SK-N-SH treated with all-trans-retinoic acid at 6 μM for 48 hours (cell line): ENCODE data around the gene STEAP1B.

Source experiments
- ATAC-seq: fragments of 200-7000 bp; cut with Tn5 transposase; 3 replicates; pipeline ENCODE4 v1.9.1; 2020; ENCODE audit warnings: mild to moderate bottlenecking, moderate library complexity
- ARNTL ChIP-seq: fragments of 450-650 bp; formaldehyde crosslinking; IDR thresholded peaks from 2 replicates; pipeline ENCODE4 v1.5.0; 2020; ENCODE audit warnings: low read depth, mild to moderate bottlenecking, moderate library complexity, borderline replicate concordance
- BACH2 ChIP-seq: fragments of 250-450 bp; sonication (Bioruptor Pico); IDR thresholded peaks from 2 replicates; pipeline ENCODE4 v1.9.0; 2021; ENCODE audit warnings: mild to moderate bottlenecking, borderline replicate concordance
- ESRRG ChIP-seq: fragments of 250-450 bp; sonication (Bioruptor Pico); IDR thresholded peaks from 2 replicates; pipeline ENCODE4 v1.6.1; 2021; ENCODE audit warnings: mild to moderate bottlenecking
- GLIS3 ChIP-seq: fragments of 250-450 bp; sonication (Bioruptor Pico); IDR thresholded peaks from 2 replicates; pipeline ENCODE4 v1.5.0; 2020; ENCODE audit warnings: mild to moderate bottlenecking, moderate library complexity
- ISL1 ChIP-seq: fragments of 250-450 bp; sonication (Bioruptor Pico); IDR thresholded peaks from 2 replicates; pipeline ENCODE4 v2.1.2; 2022; ENCODE audit warnings: mild to moderate bottlenecking, moderate library complexity
- OSR1 ChIP-seq: fragments of 250-450 bp; sonication (Bioruptor Pico); IDR thresholded peaks from 2 replicates; pipeline ENCODE4 v1.8.0; 2022; ENCODE audit warnings: moderate library complexity, mild to moderate bottlenecking, inconsistent platforms
- PATZ1 ChIP-seq: fragments of 250-450 bp; sonication (Bioruptor Pico); IDR thresholded peaks from 2 replicates; pipeline ENCODE4 v1.8.0; 2020; ENCODE audit warnings: mild to moderate bottlenecking, moderate library complexity, borderline replicate concordance
- PPARA ChIP-seq: fragments of 250-450 bp; sonication (Bioruptor Pico); IDR thresholded peaks from 2 replicates; pipeline ENCODE4 v1.5.0; 2020; ENCODE audit warnings: mild to moderate bottlenecking, borderline replicate concordance
- RARB ChIP-seq: fragments of 250-450 bp; sonication (Bioruptor Pico); IDR thresholded peaks from 2 replicates; pipeline ENCODE4 v1.8.0; 2021; ENCODE audit warnings: mild to moderate bottlenecking, moderate library complexity
- SNAI2 ChIP-seq: fragments of 250-450 bp; sonication (Bioruptor Pico); IDR thresholded peaks from 2 replicates; pipeline ENCODE4 v1.5.0; 2020; ENCODE audit warnings: mild to moderate bottlenecking, moderate library complexity
- TCF4 ChIP-seq: fragments of 250-450 bp; sonication (Bioruptor Pico); IDR thresholded peaks from 2 replicates; pipeline ENCODE4 v1.8.0; 2021; ENCODE audit warnings: mild to moderate bottlenecking, moderate library complexity, borderline replicate concordance
- TOX ChIP-seq: fragments of 250-450 bp; sonication (Bioruptor Pico); IDR thresholded peaks from 2 replicates; pipeline ENCODE4 v1.8.0; 2021; ENCODE audit warnings: mild to moderate bottlenecking, moderate library complexity, borderline replicate concordance
- ZC3H10 ChIP-seq: fragments of 250-450 bp; sonication (Bioruptor Pico); IDR thresholded peaks from 2 replicates; pipeline ENCODE4 v1.5.1; 2021; ENCODE audit warnings: mild to moderate bottlenecking, moderate library complexity
- ZFP3 ChIP-seq: fragments of 250-450 bp; sonication (Bioruptor Pico); IDR thresholded peaks from 2 replicates; pipeline ENCODE4 v1.5.0; 2020; ENCODE audit warnings: mild to moderate bottlenecking, moderate library complexity
- ZFP30 ChIP-seq: fragments of 450-650 bp; formaldehyde crosslinking; IDR thresholded peaks from 2 replicates; pipeline ENCODE4 v1.5.0; 2022; ENCODE audit warnings: mild to moderate bottlenecking, moderate library complexity
- ZNF565 ChIP-seq: fragments of 450-650 bp; formaldehyde crosslinking; conservative IDR thresholded peaks from 2 replicates; pipeline ENCODE4 v1.5.0; 2020; ENCODE audit warnings: low read depth, mild to moderate bottlenecking, moderate library complexity
- ZNF70 ChIP-seq: fragments of 450-650 bp; formaldehyde crosslinking; IDR thresholded peaks from 2 replicates; pipeline ENCODE4 v1.5.0; 2020; ENCODE audit warnings: mild to moderate bottlenecking, moderate library complexity
- ZNF8 ChIP-seq: fragments of 450-650 bp; formaldehyde crosslinking; IDR thresholded peaks from 2 replicates; pipeline ENCODE4 v1.5.0; 2020; ENCODE audit warnings: mild to moderate bottlenecking, moderate library complexity
- TF ChIP-seq, protein P1 (sequence below): fragments of 250-450 bp; sonication (Bioruptor Pico); IDR thresholded peaks from 2 replicates; pipeline ENCODE4 v1.5.1; 2021; ENCODE audit warnings: mild to moderate bottlenecking, moderate library complexity
- TF ChIP-seq, protein P2 (sequence below): fragments of 250-450 bp; sonication (Bioruptor Pico); IDR thresholded peaks from 2 replicates; pipeline ENCODE4 v1.5.0; 2020; ENCODE audit warnings: mild to moderate bottlenecking, moderate library complexity
- TF ChIP-seq, protein P3 (sequence below): fragments of 250-450 bp; sonication (Bioruptor Pico); IDR thresholded peaks from 2 replicates; pipeline ENCODE4 v1.5.1; 2020; ENCODE audit warnings: low read depth, mild to moderate bottlenecking, moderate library complexity

STEAP1B gene

GRCh38 chr7:22546769-22547168, 46.8 kb upstream of the STEAP1B start:
- no peak for TF ChIP-seq ZNF8
- no peak for TF ChIP-seq BACH2 (CRISPR knock-in tag)
- TF ChIP-seq GLIS3 (CRISPR knock-in tag), result no peak
- TF ChIP-seq, protein P1, sequence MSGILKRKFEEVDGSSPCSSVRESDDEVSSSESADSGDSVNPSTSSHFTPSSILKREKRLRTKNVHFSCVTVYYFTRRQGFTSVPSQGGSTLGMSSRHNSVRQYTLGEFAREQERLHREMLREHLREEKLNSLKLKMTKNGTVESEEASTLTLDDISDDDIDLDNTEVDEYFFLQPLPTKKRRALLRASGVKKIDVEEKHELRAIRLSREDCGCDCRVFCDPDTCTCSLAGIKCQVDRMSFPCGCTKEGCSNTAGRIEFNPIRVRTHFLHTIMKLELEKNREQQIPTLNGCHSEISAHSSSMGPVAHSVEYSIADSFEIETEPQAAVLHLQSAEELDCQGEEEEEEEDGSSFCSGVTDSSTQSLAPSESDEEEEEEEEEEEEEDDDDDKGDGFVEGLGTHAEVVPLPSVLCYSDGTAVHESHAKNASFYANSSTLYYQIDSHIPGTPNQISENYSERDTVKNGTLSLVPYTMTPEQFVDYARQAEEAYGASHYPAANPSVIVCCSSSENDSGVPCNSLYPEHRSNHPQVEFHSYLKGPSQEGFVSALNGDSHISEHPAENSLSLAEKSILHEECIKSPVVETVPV, result no peak
- no peak for TF ChIP-seq ZNF565 (CRISPR knock-in tag)
- no peak for TF ChIP-seq PPARA (CRISPR knock-in tag)
- TF ChIP-seq SNAI2 (CRISPR knock-in tag), result no peak
- TF ChIP-seq TOX (CRISPR knock-in tag), result no peak
- no peak for TF ChIP-seq TCF4 (CRISPR knock-in tag)
- TF ChIP-seq ZFP3 (CRISPR knock-in tag), result no peak
- no peak for TF ChIP-seq ESRRG (CRISPR knock-in tag)
- no peak for TF ChIP-seq ZFP30 (CRISPR knock-in tag)
- no peak for TF ChIP-seq ARNTL (CRISPR knock-in tag)
- TF ChIP-seq ZC3H10 (CRISPR knock-in tag), result no peak
- TF ChIP-seq RARB (CRISPR knock-in tag), result no peak
- no peak for ATAC-seq

DNA sequence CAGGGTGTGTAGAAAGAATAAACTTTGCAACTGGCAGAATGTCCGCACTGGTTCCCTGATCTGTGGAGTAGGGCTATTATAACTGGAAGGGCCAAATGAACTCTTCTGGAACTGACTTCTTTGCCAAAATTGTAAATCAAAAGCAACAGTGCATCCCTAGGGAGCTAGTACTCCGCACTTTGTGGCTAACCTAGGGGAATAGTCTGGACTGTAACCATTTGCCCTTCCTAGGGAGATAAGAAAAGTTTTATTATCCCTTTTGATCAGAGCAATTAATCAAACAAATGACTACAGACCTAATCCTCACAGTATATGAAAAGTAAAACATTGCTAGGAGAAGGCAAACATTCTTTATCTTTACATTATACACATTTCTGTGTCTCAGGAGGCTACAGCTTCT, 45.5 kb upstream of the STEAP1B start:
- ATAC-seq, result no peak
- no peak for TF ChIP-seq PPARA (CRISPR knock-in tag)
- TF ChIP-seq TCF4 (CRISPR knock-in tag), result no peak
- TF ChIP-seq RARB (CRISPR knock-in tag), result no peak
- TF ChIP-seq ARNTL (CRISPR knock-in tag), result no peak
- TF ChIP-seq SNAI2 (CRISPR knock-in tag), result no peak
- TF ChIP-seq ZNF70, result no peak
- TF ChIP-seq, protein P1, result no peak
- no peak for TF ChIP-seq OSR1 (CRISPR knock-in tag)
- TF ChIP-seq, protein P2, sequence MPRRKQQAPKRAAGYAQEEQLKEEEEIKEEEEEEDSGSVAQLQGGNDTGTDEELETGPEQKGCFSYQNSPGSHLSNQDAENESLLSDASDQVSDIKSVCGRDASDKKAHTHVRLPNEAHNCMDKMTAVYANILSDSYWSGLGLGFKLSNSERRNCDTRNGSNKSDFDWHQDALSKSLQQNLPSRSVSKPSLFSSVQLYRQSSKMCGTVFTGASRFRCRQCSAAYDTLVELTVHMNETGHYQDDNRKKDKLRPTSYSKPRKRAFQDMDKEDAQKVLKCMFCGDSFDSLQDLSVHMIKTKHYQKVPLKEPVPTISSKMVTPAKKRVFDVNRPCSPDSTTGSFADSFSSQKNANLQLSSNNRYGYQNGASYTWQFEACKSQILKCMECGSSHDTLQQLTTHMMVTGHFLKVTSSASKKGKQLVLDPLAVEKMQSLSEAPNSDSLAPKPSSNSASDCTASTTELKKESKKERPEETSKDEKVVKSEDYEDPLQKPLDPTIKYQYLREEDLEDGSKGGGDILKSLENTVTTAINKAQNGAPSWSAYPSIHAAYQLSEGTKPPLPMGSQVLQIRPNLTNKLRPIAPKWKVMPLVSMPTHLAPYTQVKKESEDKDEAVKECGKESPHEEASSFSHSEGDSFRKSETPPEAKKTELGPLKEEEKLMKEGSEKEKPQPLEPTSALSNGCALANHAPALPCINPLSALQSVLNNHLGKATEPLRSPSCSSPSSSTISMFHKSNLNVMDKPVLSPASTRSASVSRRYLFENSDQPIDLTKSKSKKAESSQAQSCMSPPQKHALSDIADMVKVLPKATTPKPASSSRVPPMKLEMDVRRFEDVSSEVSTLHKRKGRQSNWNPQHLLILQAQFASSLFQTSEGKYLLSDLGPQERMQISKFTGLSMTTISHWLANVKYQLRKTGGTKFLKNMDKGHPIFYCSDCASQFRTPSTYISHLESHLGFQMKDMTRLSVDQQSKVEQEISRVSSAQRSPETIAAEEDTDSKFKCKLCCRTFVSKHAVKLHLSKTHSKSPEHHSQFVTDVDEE (CRISPR knock-in tag), result no peak
- TF ChIP-seq, protein P3, sequence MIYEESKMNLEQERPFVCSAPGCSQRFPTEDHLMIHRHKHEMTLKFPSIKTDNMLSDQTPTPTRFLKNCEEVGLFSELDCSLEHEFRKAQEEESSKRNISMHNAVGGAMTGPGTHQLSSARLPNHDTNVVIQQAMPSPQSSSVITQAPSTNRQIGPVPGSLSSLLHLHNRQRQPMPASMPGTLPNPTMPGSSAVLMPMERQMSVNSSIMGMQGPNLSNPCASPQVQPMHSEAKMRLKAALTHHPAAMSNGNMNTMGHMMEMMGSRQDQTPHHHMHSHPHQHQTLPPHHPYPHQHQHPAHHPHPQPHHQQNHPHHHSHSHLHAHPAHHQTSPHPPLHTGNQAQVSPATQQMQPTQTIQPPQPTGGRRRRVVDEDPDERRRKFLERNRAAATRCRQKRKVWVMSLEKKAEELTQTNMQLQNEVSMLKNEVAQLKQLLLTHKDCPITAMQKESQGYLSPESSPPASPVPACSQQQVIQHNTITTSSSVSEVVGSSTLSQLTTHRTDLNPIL, result no peak
- TF ChIP-seq ESRRG (CRISPR knock-in tag), result no peak
- no peak for TF ChIP-seq TOX (CRISPR knock-in tag)
- TF ChIP-seq ISL1, result no peak
- no peak for TF ChIP-seq ZNF565 (CRISPR knock-in tag)
- TF ChIP-seq ZC3H10 (CRISPR knock-in tag), result no peak
- no peak for TF ChIP-seq PATZ1 (CRISPR knock-in tag)
- no peak for TF ChIP-seq GLIS3 (CRISPR knock-in tag)
- TF ChIP-seq ZFP30 (CRISPR knock-in tag), result no peak

GRCh38 chr7:22544245-22544644, 44.3 kb upstream of the STEAP1B start:
- no peak for TF ChIP-seq TOX (CRISPR knock-in tag)
- no peak for ATAC-seq
